ENCODE results near the gene NELFB.
A peak's percentile ranks its signal among the peaks of the same experiment; 100 is the strongest.

Gene NELFB

DNA sequence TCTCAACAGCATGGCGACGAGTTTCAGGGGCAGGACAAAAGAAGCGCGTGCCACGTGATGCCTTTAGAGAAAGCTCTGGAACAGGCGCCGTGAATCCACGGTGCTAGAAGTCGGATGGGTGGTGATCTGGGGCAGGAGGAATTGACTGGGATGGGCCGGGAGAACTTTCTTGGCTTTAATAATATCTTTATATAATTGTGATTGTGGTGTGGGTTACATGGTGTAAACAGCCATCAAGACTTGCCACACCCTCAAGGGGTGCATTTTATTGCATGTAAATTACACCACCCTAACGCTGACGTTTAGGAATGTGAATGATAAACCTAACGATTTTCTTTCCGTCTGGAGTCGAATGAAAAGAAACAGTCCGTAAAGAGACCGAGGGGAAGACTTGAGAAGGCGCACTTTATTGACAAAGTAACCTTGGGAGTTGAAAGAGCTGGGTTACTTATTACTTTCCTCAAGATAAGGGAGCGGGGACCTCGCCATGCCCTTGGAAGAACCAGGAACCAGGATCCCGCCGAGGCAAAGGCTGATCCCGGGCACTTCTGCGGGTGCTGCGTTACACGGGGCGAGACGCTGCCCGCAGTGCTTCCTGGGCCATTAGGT lies 38.5 kb downstream of the NELFB start:
- no peak for DNase-seq

DNA sequence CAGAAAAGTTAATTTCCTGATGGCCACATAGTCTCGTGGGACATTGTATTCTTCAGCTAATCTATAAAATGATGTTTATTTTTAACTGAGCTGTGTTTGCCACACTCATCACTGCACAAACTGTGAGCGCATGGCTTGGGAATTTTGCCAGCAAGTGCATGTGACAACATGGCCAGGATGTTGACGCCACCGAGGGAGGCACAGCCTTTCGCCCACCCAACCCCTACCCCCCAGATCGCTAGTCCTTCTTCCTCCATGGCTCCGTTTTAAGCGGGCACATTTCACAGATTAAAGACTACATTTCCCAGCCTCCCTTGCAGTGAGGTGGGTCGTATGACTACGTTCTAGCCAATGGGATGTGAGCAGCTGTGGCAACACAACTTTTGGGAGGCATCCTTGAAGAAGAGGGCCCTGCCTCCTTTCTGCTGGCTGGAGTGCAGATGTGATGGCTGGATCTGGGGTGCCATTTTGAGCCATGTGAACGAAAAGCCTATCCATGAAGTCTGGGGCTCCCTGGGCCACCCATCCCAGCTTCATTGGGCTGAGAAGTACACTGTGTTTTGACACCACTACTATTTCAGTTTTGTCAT lies 39.1 kb downstream of the NELFB start:
- no peak for DNase-seq

DNA sequence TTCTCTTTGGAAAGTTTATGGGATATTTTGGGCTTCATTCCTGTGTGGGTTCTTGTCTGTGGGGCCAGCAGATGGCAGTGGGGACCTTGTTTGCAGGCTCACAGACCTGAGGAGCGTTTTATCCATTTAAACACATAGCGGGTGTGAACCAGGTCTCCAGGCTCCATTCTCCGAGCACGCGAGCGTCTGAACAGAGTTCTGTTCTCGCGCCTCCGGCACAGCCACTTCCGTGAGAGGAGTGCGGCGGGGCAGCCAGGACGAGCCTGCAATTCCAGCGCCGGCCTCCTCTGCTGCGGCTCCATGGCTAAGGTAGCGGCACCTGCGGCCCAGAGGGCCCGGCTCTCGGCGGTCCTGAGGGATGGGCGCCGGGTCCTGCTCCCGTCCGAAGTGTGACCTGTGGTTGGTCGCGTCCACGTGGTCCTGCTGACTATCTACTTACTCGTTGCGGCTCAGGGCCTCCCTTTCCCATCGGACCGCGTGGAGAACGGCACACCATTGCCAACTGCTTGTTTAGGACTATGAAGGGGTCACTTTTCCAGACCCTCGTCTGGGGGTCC lies 39.6 kb downstream of the NELFB start:
- DNase-seq, result no peak

DNA sequence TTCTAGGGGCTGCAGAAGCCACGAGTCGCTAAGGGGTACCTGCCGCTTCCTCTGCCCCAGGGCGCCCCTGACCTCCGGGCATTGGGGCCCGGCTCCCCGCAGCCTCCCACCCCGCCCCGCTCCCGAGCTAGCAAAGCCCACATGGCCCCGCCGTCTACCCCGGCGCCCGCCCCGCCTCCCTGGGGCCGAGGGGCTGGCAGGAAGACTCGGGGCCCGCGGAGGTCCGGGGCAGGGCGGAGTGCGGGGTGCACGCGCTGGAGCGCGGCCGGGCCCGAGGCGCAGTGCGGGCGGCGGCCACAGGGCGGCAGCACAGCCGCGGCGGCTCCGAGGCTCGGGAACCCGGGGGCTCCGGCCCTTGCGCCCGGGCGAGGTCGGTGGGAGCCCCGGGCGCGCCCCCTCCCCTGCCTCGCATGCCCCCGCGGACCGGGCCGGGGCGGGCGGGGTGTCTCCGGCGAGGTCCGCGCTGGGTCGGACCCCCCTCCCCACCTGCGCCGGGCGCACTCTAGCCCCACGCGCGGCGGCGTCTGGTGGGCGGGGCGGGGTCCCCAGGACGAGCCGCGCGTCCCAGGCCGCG lies 40.2 kb downstream of the NELFB start:
- DNase-seq, result no peak

DNA sequence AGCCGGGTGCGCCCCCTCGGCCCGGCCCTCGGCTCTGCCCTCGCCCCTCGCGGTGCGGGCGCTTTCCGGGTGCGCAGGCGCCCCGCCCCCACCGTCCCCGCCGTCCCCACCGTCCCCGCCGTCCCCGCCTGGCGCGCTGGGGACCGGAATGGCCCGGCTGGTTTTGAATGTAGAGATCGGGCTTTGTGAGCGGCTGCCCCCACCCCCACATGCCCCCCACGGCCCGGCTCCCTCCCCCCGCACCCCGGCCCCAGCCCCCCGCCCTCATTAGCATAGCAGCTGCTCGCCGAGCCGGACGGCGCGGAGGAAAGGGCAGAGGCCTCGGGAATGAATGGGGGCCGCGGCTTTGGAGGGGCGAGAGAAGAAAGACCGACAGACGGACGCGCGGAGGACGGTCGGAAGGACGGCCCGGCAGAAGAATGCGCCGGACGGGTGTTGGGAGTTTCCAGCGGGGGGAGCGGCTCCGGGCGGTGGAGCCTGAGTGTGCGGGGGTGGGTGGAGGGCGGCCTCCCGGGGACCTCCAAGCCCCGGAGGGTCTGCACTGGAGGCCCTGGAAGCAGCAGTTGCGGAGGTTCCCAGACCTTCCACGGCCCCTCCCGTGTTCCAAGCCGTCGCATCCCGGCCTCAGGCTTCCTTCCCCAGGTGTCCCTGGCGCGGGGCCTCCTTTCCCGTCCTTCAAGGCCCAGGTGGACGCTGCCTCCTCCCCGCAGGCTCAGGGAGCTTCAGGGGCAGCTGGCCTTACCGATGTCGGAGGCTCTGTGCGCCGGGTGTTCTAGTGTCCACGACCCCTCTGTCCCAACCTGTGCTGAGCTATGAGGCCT lies 40.9 kb downstream of the NELFB start:
- no peak for DNase-seq

DNA sequence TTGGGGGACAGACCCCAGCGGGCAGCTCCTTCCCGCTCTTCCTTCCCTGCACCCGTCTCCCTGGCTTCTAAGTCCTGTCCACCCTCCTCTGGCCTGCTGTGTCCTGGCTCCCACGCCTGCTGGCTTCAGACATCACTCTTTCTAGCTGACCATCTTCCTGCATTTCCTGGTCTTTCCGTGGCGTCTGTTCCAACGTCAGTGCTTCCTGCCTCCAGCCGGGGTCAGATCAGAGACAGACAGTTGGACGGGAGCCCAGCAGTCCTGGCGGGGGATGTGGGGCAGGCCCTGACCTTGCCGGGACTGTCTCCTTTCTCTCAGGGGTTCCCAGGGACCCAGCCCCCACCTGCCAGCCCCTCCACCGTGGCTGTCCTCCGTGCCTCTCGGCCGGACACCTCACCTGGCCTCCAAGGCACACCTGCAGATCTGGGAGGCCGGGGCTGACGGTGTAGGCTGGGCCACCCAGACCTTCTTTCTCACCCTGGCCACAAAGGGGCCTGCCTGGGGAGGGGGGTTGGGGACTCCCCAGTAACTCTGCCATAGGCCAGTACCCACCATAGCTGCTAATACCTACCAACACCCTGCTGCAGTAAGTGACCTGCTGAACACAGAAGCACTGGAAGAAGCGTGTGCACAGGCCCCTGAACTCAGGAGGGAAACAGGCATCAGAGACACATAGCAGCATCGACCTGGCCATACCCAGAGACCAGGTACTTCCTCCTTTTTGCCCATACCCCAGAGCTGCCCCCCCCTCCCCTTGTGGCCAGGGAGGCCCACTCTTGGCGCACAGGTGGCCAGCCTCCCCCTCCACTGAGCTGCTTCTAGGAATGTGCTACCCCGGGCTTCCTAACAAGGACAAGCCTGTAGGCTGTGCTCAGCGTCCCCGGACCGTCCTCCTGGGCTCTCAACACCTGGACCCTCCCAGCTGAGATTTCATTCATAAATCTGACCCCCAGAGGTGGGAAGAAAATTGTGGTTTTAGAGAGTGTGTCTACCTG lies 41.8 kb downstream of the NELFB start:
- no peak for DNase-seq

DNA sequence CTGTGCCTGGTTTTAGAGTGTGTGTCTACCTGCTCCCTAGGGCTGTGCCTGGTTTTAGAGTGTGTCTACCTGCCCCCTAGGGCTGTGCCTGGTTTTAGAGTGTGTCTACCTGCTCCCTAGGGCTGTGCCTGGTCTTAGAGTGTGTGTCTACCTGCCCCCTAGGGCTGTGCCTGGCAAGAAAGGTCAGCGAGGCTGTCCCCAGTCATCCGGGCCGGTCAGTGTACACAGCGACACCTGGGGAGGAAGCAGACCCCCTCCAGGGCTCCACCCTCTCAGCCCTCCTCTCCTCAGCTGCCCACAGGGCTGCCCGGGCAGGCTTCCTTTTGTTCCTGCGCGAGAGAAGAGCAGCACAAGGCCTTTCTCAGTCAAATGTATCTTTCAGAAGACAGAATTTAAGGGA lies 42.8 kb downstream of the NELFB start:
- no peak for DNase-seq

DNA sequence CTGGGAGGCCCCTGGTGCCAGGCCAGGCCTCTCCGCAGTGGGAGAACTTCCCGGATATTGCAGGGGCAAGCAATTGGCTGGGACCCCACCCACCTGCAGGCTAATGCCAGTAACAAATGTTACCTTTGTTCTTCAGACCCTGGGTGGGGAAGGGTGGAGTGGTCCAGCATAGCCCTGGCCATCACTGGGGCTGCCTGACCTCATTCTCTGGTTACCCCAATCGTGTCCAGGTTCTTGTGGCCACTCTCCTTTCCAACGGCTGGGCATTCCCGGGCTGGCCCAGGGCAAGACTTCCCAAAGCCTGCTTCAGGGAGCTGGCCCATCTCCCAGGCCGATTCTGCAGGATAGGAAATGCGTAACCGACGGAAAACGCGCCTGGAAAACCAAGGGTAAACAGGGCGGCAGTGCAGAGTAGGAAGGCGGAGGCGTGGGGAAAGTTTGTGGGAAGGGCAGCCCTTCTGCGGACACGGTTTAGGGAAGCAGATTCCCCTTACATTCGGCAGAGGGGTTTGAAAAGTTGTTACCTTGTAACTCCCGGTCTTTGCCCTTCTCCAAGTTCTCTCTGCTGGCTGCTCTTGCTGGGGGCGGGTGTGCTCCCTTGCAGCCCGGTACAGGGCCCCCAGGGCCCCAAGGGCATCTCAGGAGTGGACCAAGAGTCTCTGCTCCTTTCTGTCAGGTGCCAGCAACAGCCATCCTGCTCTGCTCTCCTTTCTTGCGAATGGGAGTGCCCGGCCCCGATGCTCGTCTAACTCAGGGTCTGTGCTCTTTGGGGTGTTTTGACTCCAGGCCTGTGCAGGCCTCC lies 43.5 kb downstream of the NELFB start:
- no peak for DNase-seq

DNA sequence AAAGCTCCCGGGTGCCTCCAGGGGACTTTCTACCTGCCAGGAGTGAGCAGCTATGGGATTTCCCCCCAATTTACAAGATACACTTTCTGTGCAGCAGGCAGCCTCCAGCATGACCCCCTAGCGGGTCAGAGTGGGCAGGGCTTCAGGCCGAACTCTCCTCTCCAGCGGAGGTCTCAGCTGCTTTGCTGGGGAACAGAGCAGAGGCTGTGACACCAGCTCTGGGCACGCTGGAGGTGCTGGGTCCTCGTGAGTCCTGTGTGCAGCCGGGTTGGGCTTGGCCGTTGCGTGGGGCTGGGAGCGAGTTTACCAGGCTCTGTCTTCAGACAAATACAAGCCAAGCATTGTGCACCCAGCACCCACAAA lies 44.1 kb downstream of the NELFB start:
- DNase-seq, result no peak

DNA sequence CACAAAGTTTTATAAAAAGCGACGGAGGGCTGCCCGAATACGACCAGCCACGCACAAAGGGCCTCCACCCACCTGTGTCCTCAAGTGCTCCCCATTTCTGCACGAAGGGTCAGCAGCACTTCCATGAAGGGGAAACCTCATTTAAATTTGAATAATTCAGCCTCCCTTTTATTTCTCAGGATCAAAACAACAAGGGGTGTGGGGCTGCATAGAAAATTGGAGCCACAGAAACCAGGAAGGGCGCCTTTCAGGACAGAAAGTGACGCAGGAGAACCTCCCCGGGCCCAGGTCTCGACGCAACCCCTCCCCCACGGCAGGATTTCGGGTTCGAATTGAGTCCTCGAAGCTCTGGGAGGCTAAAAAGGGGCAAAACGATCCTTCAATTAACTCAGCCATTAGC lies 44.8 kb downstream of the NELFB start:
- no peak for DNase-seq

DNA sequence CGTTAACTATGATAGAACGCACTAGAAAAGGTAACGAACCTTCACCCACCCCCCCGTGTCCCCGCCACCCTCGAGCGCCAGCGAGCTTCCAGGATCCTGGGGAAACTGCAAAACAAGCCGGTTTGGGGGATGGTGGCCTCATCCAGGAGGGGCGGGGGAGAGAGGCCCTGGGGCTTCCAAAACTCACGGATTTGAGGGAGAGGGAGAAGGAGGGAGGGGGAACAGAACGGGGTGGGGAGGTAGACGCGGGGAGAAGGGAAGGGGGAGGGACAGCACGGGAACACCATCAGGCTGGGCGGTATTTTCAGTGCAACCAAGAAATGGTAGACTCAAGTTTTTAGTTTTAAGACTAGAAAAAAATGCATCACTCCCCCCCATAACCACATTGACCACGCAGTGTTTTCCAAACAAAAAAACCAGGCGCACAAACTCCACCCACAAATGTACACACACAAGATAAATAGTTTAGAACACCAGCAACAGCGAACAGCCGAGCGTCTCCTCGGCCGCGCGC lies 45.5 kb downstream of the NELFB start:
- no peak for DNase-seq

DNA sequence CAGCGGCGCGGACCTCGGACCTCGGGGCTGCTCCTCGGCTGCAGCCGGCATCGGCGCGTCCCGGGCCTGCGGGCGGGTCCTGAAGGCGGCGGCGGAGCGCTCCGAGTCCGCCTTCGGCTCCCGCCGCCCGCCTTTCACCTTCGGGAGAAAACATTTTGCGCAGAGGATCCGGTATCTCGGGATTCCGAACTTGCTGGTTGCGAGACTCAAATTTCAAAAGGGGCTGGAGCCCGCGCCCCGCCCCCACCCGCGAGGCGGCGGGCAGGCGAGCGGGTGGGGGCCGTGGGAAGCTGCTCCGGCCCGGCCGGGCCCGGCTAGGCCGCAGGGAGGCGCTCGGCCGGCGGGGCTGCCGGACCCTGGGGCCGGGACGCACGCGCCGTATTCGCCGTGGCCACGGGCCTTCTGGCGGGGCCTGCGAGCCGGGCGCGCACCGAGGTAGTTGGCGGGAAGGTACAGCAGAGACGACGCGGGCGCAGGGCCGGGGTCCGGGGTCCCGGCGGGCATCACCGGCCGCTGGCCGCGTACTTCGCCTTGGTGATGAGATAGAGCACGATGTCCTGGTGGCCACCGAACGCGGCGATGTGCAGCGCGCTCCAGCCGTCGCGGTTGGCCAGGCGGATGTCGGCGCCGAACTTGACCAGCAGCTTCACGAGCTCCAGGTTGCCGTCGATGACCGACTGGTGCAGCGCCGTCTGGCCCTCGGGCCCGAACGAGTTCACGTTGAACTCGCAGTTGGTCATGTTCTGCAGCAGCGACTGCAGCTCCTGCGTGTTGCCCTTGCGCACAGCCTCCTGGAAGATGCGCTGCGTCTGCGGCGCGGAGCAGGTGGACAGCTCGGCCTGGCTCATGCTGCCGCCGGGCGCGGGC lies 46.2 kb downstream of the NELFB start:
- no peak for DNase-seq

DNA sequence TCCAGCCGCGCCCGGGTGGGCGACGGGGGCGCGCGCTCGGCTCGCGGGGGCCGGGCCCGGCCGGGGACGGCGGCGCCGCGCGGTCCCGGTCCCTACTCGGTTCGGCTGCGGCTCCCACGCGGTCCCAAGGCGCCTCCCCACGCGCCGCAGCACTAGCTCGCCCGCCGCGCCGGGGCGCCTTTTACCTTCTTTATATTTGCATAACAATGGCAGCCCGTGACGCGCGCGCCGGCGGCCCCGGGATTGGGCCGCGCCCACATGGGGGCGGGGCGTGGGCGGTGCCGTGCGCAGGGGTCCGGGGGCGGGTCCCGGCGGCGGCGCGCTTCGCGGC lies 47.0 kb downstream of the NELFB start, which contains the start of gene NRARP:
NRARP (minus strand) TSS at position 154 of the 331 bp plus-strand sequence. CDS start 343 bp downstream, outside the sequence.
- DNase-seq, result peak; percentile 33

DNA sequence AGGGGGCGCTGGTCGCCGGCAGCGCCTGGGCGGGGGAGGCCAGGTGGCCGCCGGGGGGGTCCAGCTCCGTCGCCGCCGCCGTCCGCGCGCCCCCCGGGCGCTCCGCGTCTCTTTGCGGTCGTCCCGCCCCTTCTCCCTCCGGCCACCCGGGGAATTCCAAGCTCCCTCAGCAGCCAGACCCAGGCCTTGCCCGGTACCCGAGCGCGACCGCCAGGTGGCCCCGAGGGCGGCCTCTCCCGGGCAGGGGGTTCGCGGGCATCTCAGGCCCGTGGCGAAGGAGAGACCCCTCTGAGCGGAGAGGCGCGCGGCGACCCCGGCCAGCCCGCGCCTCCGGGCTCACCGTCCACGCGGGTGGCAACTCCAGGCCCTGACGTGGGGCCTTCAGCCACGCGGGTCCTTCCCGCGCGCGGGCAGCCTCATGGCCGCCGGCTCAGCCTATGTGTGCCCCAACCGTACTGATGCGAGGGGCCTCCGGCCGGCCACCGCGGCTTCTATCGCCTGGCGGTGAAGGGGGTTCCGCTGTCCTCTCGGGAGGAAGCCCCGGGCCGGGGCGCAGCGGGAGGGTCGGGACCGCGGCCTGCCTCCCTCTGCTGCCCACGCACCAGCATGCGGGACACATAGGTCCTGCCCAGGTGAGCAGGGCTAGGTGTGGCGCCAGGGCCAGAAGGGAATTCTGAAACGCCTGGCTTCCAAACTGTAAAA lies 47.5 kb downstream of the NELFB start:
- DNase-seq, result no peak

DNA sequence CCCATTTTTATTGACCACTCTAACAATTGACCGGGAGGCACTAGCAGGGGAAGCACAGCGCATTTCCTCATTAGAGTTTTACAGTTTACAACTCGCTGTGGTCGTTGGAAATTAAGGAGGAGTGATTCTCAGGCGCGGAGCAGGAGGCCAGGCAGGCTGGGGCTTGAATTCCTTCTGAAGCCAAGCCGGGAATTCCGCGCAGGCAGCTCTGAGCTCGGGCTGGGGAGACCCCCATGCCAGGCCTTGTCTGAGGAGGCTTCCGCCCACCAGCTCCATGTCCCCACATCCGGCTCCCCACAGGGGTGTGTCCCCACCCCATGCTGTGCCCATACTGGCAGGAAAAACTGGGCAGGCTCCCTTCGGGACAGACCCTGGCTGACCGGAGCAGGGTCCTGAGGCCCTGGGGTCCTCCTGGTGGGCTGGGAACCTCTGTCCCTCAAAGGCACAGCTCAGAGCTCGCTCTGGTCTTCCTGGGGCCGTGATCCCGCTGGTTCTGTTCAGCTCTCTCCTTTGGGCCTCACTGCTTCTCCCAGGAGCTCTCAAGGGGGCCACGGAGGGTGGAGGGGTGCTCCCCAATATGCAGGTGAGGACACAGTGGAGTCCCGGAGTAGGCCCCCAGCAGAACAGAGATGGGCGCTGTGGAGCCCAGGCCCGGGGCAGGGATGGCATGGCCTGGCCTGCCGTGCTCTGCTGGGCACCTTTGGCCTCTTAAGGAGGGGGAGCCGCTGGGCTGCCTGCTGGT lies 48.2 kb downstream of the NELFB start:
- DNase-seq, result no peak

DNA sequence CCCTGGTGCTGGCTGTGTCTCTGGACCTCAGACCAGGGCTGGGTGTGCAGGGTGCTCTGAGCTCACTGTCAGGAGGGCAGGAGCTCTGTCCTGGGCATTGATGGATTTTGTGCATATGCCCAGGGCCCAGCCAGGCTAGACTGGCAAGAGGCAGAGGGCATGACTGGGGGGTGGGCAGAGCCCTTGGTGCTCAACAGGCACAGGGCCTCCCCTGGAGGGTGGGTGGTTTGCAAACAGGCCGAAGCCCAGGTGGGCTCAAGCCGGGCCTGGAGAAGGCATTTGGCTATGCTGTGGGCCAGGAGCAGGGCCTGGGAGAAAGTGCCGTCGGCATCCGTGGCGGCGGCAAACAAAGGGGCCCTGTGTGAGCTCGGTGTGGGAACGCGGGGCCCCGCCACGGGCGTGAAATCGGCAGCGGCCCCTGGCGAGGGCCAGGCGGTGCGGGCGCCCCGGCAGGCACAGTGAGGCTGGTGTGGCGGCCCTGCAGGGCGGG lies 48.8 kb downstream of the NELFB start:
- no peak for DNase-seq

DNA sequence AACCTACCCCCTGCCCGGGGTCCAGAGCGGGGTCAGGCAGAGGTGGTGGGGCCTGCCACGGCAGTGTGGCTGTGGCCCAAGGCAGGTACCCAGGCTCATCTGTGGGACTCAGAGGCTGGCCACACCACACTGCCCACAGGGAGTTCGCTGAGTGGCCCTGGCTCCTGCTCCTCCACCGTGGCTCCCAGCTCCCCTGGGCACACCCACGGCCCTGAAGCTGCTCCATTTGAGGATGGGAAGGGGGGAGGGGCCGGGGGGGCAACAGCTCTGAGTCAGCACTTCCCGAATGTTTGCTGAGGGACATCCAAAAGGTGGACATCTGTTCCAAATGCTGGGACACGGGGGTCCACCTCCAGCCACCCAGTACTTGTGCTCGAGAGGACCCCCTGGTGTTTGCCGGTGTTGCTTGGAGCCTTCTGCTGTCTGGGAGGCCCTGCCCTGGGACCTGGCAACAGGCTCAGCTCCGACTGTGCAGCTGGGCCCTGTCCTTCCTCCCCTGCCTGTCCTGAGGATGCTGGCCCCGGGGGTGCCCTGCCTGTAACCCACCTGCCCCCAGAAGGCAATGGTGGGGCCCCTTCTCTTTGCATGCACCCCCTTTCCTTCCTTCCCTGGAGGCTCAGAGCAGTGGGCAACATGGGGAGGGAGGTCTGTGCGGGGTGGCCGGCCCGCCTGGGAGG lies 49.4 kb downstream of the NELFB start:
- no peak for DNase-seq
